Measurements from ENCODE around the gene IRF7.
A peak's percentile ranks its signal among the peaks of the same experiment; 100 is the strongest.
"Not testable (repeated sequence)": the region's sequence is repeated elsewhere in the genome, so short reads cannot be mapped to it uniquely, and the experiment has no call there.

The IRF7 gene

DNA sequence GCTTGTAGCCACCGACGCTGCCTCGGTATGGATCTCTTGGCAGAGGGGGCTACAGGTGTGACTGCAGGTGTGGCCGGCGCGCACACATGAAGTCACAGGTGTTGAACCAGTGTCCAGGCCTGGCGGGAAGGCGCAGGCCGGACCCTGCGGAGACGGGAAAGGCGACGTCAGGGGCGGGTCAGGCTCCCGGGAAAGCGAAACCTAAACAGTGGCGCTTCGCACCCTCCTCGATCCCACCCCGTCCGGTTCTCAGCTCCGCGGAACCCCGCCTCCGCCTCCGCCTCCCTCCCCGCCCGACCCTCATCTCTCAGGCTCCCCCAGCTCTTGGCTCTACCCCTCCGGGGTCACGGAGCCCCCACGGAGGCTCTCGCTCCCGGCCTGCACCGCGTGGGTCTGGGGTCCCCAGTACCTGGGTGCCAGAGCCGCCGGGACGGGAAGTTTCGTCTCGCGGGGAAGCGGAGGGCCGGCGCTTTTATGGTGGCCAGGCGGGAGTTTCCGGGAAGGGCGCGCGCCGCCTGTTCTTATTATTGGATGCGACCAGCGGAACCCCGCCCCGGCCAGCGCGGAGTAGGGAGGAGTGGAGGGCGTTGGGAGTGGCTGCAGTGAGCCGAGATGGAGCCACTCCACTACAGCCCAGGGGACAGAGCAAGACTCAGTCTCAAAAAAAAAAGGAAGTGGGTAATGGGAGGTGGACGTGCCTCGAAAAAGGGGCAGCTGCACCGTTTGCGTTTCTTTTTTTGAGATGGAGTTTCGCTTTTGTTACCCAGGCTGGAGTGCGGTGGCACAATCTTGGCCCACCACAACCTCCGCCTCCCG is at the start of gene IRF7:
Gene IRF7 (minus strand): TSS at position 447 of the 816 bp plus-strand sequence. CDS start 586 bp downstream, outside the sequence.
- DNase-seq (ENCODE audit: low spot score) = no peak

- no peak for DNase-seq (ENCODE audit: low spot score)
Measured at GRCh38 chr11:665062-665703, 49.4 kb upstream of the IRF7 start.

DNA sequence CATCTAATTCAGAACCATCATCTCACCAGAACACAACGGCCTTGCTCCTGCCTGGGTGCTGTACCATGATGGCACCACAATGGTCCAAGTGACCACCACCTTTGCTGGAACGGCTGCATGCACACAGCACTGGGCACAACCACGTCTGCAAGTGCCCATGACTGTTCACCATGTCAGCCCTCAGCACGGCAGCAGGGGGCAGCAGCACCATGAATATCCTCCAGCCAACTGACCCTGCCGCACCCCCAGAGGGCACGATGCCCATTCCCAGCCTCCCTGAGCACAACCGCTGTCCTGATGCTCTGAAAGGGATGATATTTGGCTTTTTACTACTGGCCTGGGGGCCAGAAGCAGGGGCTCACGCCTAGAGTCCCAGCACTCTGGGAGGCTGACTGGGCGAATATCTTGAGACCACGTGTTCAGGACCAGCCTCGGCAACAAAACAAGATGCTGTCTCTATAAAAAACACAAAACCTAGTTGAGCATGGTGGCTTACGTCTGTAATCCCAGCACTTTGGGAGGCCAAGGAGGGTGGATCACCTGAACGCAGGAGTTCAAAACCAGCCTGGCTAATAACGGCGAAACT is 47.0 kb upstream of the IRF7 start:
- DNase-seq (ENCODE audit: low spot score) = peak; percentile 88

DNA sequence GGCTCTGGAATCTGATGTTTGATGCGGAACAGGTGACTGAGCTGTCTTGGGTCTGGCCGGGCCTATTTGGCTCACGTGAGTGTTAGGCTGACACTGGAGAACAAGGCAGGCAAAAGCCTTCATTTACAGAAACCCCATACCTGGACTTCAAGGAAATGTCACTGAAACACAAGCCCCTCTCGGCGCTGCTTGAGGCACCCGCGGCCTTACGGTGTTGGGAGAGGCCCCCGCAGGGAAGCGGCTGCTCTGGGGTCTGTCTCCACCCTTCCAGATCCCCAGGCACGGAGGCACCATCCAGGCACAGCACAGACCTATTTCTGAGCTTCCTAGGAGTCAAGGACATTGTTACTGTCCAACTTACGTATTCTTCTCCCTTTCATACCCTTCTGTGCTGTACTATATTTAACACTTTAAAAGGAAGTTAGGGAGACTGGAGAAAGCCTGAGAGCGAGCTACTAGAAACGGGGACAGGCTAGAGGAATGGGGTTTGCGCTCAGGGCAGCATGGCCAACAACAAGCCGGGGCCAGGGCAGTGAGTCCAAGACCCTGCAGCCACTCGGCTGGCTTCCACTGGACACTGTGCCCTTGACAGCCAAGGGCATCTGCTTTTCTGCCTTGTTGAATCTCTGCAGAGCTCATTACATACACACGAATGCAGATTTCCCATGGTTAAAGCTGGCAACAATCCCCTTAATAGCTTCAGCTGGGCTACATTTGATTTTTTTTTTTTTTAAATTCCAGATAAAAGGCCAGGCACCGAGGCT is 45.1 kb upstream of the IRF7 start:
- no peak for DNase-seq (ENCODE audit: low spot score)

DNA sequence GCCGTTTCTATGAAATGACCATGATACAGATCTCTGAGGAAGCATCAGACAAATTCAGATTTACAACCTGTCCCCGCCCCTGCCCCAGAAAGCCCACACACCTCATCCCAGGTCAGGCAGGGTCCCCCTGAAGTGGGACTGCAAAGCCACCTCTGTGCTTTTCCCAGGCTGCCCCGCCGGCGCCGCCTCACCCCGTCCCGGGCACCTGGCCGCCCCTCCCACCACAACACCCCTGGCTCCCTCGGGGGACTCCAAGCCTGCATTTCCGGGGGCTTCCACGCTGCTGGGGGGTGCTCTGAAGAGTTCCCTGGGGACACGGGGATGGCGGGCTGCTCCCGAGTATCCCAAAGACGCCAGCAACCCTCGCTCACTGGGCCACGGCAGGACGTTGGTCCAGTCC is 44.5 kb upstream of the IRF7 start:
- DNase-seq (ENCODE audit: low spot score) = no peak

DNA sequence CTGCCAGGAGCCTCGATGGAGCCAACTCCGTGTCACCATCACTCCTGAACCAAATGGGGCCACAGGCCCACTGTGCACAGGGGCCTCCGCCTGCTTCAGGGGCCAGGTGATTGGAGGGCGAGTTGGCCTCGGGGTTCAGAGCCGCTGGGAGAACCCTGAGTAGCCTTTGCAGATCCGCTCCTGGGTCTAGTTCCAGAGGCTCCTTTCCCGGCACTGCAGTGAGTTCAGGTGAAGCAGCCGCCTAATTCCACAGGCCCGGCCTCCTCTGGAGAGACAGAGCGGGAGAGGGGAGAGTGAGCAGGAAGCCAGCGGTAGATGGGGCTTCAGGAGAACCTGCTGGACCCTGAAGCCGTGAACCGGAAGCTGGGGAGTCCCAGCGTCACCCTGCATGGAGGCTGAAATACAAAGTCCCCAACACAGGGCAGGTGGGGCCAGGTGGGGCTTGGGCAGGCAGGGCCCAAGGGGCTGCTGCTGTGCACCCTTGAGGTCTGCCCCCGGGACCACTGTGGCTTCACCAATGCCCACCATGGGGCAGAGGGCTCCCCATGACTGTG is 43.9 kb upstream of the IRF7 start:
- no peak for DNase-seq (ENCODE audit: low spot score)

DNA sequence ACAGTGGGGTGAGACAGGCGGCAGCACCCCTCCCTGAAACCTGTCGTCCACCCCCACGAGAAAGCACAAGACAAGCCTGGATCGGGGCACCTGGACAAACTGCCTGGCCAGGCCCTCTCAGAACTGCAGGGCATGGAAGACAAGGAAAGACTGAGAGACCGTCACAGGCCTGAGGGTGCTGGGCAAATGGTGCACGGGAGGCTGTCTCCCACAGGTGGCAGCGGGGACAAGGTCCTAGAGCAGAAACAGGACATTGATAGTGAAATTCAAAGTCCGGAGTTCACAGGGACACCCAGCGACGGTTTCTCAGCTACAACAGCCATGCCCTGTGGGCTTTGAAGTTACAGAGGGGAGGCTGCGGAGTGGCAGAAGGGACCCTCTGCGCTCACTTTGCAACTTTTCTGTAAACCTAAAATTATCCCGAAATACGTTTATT is 42.0 kb upstream of the IRF7 start:
- DNase-seq (ENCODE audit: low spot score) = no peak

GRCh38 chr11:656866-657265 is 41.1 kb upstream of the IRF7 start:
- no peak for DNase-seq (ENCODE audit: low spot score)

- DNase-seq (ENCODE audit: low spot score) = no peak
Measured at GRCh38 chr11:656426-656825, 40.7 kb upstream of the IRF7 start.

DNA sequence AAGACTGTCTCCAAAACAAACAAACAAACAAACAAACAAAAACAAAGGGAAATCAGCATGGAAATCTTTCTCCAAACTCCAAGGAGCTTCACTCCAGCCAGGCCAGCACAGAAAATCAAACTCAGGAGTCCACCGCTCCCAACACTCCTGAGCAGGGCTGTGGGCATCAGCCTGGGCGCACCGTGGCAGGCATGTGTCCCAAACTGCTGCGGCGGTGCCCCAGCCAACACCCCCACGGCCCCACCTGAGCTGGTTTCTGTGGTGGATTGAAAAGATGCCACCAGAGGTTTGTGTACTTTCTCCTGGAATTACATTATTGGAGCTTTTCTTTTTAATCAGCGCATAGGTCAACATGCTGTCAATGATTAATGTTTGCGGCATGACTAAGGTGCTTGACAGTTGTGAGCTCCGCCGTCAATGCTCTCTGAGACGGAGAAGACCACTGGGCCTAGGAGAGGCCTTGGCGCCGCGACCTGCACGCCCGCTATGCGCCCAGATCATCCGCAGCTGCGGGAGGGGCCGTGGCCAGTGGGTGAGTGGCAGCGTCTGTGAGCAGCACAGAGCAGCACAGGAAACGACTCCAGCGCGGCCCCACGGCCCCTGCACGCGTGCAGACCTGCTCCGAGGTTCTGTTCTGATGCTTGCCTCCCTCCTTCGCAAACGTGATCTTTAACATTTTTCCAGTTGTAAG is 39.4 kb upstream of the IRF7 start:
- DNase-seq (ENCODE audit: low spot score) = no peak

GRCh38 chr11:654444-654843 is 38.7 kb upstream of the IRF7 start:
- not testable (repeated sequence) for DNase-seq (ENCODE audit: low spot score)

- no peak for DNase-seq (ENCODE audit: low spot score)
Measured at GRCh38 chr11:653837-654236, 38.1 kb upstream of the IRF7 start.

- DNase-seq (ENCODE audit: low spot score) = not testable (repeated sequence)
Measured at GRCh38 chr11:653136-653535, 37.4 kb upstream of the IRF7 start.

- no peak for DNase-seq (ENCODE audit: low spot score)
Measured at GRCh38 chr11:650482-650881, 34.7 kb upstream of the IRF7 start.

- DNase-seq (ENCODE audit: low spot score) = not testable (repeated sequence)
Measured at GRCh38 chr11:647672-648158, 32.0 kb upstream of the IRF7 start.

DNA sequence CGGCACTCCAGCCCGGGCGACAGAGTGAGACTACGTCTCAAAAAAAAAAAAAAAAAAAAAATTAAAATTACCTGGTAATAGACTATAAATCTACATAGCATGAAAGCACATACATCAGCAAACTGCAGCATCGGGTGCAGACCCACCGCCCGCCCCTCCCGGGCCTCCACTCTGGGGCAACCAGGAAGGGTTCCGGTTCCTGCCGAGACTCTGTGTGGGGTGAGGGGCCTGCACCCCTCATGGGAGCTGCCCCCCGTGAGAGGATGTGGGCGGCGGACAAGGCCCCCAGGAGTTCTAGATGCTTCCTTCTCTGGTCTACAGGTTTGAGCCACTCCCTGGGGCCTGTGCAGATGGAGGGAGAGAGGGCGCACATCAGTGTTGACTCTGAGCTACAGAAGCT is 30.5 kb upstream of the IRF7 start:
- no peak for DNase-seq (ENCODE audit: low spot score)

DNA sequence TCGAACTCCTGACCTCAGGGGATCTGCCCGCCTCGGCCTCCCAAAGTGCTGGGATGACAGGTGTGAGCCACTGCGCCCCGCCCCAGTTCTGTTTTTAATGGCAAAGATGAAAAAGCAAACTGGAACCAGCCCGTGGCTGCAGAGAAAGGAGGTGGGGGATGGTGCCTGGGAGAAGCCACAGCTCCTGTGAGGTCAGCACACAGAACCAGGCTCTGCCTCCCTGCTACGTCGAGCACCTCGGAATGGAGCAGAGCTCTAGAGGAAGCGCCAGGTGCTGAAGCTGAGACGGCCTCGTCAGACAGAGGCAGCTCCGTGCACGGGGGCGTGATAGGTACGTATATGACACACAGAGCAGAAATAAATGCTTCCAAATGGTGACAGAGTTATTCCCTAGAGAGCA is 29.8 kb upstream of the IRF7 start:
- no peak for DNase-seq (ENCODE audit: low spot score)

DNA sequence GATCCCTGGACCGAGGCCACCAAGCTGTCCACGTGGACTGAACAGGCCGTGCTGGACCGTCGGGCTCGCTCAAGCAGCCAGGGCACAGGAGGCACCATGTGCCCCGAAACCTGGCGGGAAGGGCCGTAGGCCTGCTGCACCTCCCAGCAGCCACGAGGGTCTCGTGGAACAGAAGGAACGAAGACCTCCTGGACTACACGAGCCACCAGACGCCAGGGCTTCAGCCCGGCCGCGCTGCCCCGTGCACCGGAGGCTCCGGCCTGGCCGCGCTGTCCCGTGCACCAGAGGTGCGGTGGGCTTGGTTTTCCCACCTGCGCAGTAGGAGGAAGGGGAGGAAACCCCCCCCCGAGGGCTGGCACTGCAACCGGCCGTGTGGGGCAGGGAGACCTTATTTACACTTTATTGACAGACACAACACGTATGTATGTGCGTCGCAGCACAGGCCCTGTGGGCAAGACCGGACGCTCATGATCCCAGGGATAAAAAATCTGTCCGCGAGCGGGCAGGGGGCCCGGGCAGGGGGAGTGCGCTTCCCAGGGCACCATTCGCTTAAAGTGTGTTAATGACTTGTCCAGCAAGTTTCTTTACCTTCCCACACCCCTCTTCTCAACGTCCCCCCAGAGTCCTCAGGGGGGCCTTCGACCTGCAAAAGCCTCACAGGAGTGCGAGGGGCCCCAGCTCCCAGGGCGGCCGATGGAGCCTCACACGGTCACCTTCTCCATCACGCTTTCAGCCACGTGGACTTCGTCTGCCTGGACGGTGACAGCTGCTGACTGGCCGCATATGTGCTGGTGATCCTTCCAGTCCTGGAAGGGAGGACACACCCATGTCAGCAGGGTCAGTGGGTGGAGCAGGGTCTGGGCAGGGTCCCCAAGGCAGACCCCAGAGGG is 28.3 kb upstream of the IRF7 start:
- DNase-seq (ENCODE audit: low spot score) = no peak

GRCh38 chr11:643366-643765 is 27.6 kb upstream of the IRF7 start:
- DNase-seq (ENCODE audit: low spot score) = no peak

GRCh38 chr11:641806-642370 is 26.1 kb upstream of the IRF7 start:
- no peak for DNase-seq (ENCODE audit: low spot score)

All from HuH-7.5 (cell line).